Osteoblast (primary cell): Measurements from ENCODE around the gene AIMP2. TPM values are rescaled to one million over a fixed set of nuclear protein-coding genes. Genes with fewer than 3 reads are reported as not detected.

Experiments
- DNase-seq: peaks from one replicate; pipeline ENCODE4 v3.0.0; 2011; ENCODE audit warnings: low spot score, mixed read lengths; ENCODE audit not compliant: insufficient read length; ENCODE audit errors: missing footprints
- H2AFZ ChIP-seq: 2 replicates; pipeline ENCODE4 v1.6.0; 2011; ENCODE audit warnings: mild to moderate bottlenecking, low read length
- H3K27ac ChIP-seq: 2 replicates; pipeline ENCODE4 v1.5.1; 2011; ENCODE audit warnings: mild to moderate bottlenecking, low read depth, low read length, moderate library complexity
- H3K27me3 ChIP-seq: 2 replicates; pipeline ENCODE4 v1.6.0; 2012; ENCODE audit warnings: mild to moderate bottlenecking, control low read depth, inconsistent platforms, low read length, moderate library complexity; ENCODE audit not compliant: insufficient read depth
- H3K36me3 ChIP-seq: 2 replicates; pipeline ENCODE4 v1.5.1; 2011; ENCODE audit warnings: mild to moderate bottlenecking, low read length, control low read depth, moderate library complexity; ENCODE audit not compliant: insufficient read depth
- H3K4me1 ChIP-seq: 2 replicates; pipeline ENCODE4 v1.5.1; 2011; ENCODE audit warnings: mild to moderate bottlenecking, low read length, control low read depth, moderate library complexity; ENCODE audit not compliant: insufficient read depth
- H3K4me2 ChIP-seq: 2 replicates; pipeline ENCODE4 v1.6.0; 2011; ENCODE audit warnings: mild to moderate bottlenecking, low read length; ENCODE audit not compliant: insufficient read depth
- H3K4me3 ChIP-seq: fragments of 200-600 bp; sonication (generic); 3 replicates; pipeline ENCODE4 v1.5.1; 2012; ENCODE audit warnings: mild to moderate bottlenecking, low read length, inconsistent platforms; ENCODE audit not compliant: insufficient read depth
- H3K79me2 ChIP-seq: 2 replicates; pipeline ENCODE4 v1.6.0; 2012; ENCODE audit warnings: mild to moderate bottlenecking, low read length, control low read depth, inconsistent platforms; ENCODE audit not compliant: insufficient read depth
- H3K9me3 ChIP-seq: 2 replicates; pipeline ENCODE4 v1.5.1; 2011; ENCODE audit warnings: low read depth, low read length, control low read depth
- H4K20me1 ChIP-seq: 2 replicates; pipeline ENCODE4 v1.6.0; 2012; ENCODE audit warnings: mild to moderate bottlenecking, low read length, control low read depth; ENCODE audit not compliant: insufficient read depth
- total RNA-seq: library from RNA; depleted of rRNA; stranded (reverse); fragments of >200 nt; gene quantifications from 2 replicates; pipeline ENCODE4 v1.2.3, GENCODE V29; 2012
- TF ChIP-seq, protein P1 (sequence below): IDR thresholded peaks from 2 replicates; pipeline ENCODE4 v1.5.1; 2011; ENCODE audit warnings: mild to moderate bottlenecking, low read depth, low read length, moderate library complexity; ENCODE audit errors: extremely low read depth

AIMP2 gene
- total RNA-seq, 1 donor = 61.5 TPM

DNA sequence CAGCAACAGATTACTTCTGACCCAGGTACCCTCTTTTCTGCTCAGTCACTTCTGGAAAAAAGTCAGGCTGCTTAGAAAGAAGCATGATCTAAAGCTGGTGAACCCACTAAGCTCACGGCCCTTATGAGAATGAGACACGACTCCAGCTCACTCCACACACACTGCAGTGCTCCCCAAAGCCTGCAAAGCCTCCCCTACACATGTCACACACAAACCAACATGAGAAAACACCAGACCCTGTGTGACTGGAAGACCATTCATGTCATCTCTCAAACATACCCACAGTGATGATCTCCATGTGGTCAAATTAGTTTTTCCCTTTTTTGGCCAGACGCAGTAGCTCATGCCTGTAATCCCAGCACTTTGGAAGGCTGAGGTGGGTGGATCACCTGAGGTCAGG, 22.5 kb downstream of the AIMP2 start:
- Histone ChIP-seq H3K36me3 (peaks cover 61% of the 10 kb centered on the region), H2AFZ (no peak overlapping the region), H3K9me3 (no peaks in the 10 kb centered on the region), H4K20me1 (no peaks in the 10 kb centered on the region), H3K4me1 (no peaks in the 10 kb centered on the region), H3K4me2 (no peak overlapping the region), H3K27me3 (no peaks in the 10 kb centered on the region), H3K79me2 (peaks cover 16% of the 10 kb centered on the region), H3K27ac (no peak overlapping the region), H3K4me3 (no peak overlapping the region)
- TF ChIP-seq, protein P1, sequence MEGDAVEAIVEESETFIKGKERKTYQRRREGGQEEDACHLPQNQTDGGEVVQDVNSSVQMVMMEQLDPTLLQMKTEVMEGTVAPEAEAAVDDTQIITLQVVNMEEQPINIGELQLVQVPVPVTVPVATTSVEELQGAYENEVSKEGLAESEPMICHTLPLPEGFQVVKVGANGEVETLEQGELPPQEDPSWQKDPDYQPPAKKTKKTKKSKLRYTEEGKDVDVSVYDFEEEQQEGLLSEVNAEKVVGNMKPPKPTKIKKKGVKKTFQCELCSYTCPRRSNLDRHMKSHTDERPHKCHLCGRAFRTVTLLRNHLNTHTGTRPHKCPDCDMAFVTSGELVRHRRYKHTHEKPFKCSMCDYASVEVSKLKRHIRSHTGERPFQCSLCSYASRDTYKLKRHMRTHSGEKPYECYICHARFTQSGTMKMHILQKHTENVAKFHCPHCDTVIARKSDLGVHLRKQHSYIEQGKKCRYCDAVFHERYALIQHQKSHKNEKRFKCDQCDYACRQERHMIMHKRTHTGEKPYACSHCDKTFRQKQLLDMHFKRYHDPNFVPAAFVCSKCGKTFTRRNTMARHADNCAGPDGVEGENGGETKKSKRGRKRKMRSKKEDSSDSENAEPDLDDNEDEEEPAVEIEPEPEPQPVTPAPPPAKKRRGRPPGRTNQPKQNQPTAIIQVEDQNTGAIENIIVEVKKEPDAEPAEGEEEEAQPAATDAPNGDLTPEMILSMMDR = no peak
- no peak for DNase-seq

DNA sequence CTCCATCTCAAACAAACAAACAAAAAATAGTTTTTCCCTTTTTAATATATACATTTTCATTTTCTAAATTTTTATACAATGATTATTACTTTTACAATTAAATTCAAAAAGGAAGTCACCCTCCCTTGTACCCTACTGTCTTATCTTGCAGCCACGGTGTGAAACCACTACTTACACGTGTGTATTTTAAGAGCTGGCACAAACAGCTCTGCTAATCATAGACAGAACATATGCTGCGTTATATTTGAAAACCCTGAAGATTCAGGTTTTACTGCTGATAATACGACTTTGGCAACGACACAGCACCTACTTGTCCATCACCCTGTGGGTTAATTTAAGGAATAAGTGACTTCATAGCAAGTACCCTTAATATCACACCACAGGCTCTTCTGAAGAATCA, 23.1 kb downstream of the AIMP2 start:
- H2AFZ ChIP-seq = no peak overlapping the region
- TF ChIP-seq, protein P1 = no peak
- H3K4me3 ChIP-seq = no peak overlapping the region
- no peak for DNase-seq
- H3K9me3 ChIP-seq = no peaks in the 10 kb centered on the region
- no peaks in the 10 kb centered on the region for H3K4me1 ChIP-seq
- H3K27ac ChIP-seq = no peak overlapping the region
- H3K4me2 ChIP-seq = no peak overlapping the region
- peaks cover 59% of the 10 kb centered on the region for H3K36me3 ChIP-seq
- no peaks in the 10 kb centered on the region for H3K27me3 ChIP-seq
- H3K79me2 ChIP-seq = peaks cover 16% of the 10 kb centered on the region
- H4K20me1 ChIP-seq = no peaks in the 10 kb centered on the region

DNA sequence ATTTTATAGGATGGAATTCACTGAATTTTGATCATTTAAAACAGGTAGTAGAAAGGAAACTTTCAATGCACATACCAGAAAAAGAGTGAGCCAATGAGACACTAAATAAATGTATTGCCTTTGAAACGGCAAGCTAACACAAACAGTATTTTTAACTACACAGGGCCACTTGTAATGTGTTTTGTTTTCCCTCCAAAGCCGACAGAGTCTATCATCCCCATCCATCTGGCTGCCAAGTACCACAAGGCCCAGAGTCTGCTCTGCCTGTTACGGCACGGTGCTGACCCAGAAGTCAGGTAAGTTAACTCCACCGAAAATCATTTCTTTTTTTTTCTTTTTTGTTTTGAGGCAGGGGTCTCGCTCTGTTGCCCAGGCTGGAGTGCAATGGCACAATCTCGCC, 23.6 kb downstream of the AIMP2 start:
- peaks cover 16% of the 10 kb centered on the region for H3K79me2 ChIP-seq
- no peak for DNase-seq
- no peaks in the 10 kb centered on the region for H4K20me1 ChIP-seq
- no peak overlapping the region for H3K4me2 ChIP-seq
- no peaks in the 10 kb centered on the region for H3K4me1 ChIP-seq
- no peaks in the 10 kb centered on the region for H3K27me3 ChIP-seq
- peaks cover 59% of the 10 kb centered on the region for H3K36me3 ChIP-seq
- H3K27ac ChIP-seq = no peak overlapping the region
- H2AFZ ChIP-seq = no peak overlapping the region
- H3K4me3 ChIP-seq = no peak overlapping the region
- H3K9me3 ChIP-seq = no peaks in the 10 kb centered on the region
- TF ChIP-seq, protein P1 = no peak

DNA sequence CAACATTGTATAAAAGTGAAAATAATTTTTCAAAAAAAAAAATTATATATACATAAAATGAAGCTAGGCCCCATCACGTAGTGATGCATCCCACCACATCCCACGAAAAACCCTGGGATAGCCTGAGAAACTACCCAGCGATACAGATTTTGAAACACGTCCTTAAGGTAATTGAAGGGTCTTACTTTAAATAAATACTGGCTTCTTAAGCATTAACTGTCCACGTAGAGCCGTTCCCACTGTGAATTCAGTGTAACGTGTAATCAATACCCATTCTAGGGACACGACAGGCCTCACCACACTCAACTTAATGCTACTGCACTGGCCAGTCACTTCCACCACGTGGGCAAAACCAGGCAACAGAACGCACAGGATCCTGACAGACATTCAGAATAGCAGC, 26.1 kb downstream of the AIMP2 start:
- peaks cover 16% of the 10 kb centered on the region for H3K79me2 ChIP-seq
- peaks cover 58% of the 10 kb centered on the region for H3K36me3 ChIP-seq

More for the DNA sequence above, 26.1 kb downstream of the AIMP2 start:
- no peak overlapping the region for H3K4me3 ChIP-seq
- H3K4me2 ChIP-seq = no peak overlapping the region
- no peaks in the 10 kb centered on the region for H3K9me3 ChIP-seq
- DNase-seq = no peak
- no peaks in the 10 kb centered on the region for H3K27me3 ChIP-seq
- no peak overlapping the region for H3K27ac ChIP-seq
- TF ChIP-seq, protein P1 = no peak
- no peaks in the 10 kb centered on the region for H3K4me1 ChIP-seq
- no peaks in the 10 kb centered on the region for H4K20me1 ChIP-seq
- H2AFZ ChIP-seq = no peak overlapping the region
